ENCODE measurements around the gene NFAM1.

NFAM1 gene

GRCh38 chr22:42366806-42367581 is 65.2 kb downstream of the NFAM1 start:
- Histone ChIP-seq H3K9me2 (replicated peaks; ENCODE audit: control insufficient read depth, low read length) (no peaks in the 10 kb centered on the region), H3K27ac (ENCODE audit: low read depth, low read length) (no peak overlapping the region), H3K4me1 (ENCODE audit: control insufficient read depth, low read length) (peaks cover 16% of the 10 kb centered on the region), H3K9me3 (ENCODE audit: control insufficient read depth, insufficient read depth, low read length) (no peaks in the 10 kb centered on the region), H3K79me2 (ENCODE audit: control insufficient read depth, low read length) (no peaks in the 10 kb centered on the region), H3K4me2 (ENCODE audit: low read length) (no peak overlapping the region), H4K20me1 (ENCODE audit: control insufficient read depth, insufficient read depth, low read depth, low read length) (no peaks in the 10 kb centered on the region), H3K4me3 (ENCODE audit: low read length) (no peak overlapping the region), H3K36me3 (ENCODE audit: control insufficient read depth, low read length) (no peaks in the 10 kb centered on the region), H3F3A (ENCODE audit: control insufficient read depth, insufficient read depth) (no peaks in the 10 kb centered on the region), H3K27me3 (ENCODE audit: control insufficient read depth, low read length) (peaks cover 78% of the 10 kb centered on the region)
- TF ChIP-seq EZH2phosphoT487 (IDR thresholded peaks at IDR 0.05; ENCODE audit: borderline replicate concordance, low read length): no peak
- TF ChIP-seq CTCF (IDR thresholded peaks at IDR 0.05; ENCODE audit: low read depth, low read length, poor library complexity, severe bottlenecking): no peak

GRCh38 chr22:42365942-42366695 is 66.1 kb downstream of the NFAM1 start:
- Histone ChIP-seq H3K27ac (ENCODE audit: low read depth, low read length) (no peak overlapping the region), H3K4me3 (ENCODE audit: low read length) (no peak overlapping the region), H3F3A (ENCODE audit: control insufficient read depth, insufficient read depth) (no peaks in the 10 kb centered on the region), H3K79me2 (ENCODE audit: control insufficient read depth, low read length) (no peaks in the 10 kb centered on the region), H4K20me1 (ENCODE audit: control insufficient read depth, insufficient read depth, low read depth, low read length) (no peaks in the 10 kb centered on the region), H3K36me3 (ENCODE audit: control insufficient read depth, low read length) (no peaks in the 10 kb centered on the region), H3K4me2 (ENCODE audit: low read length) (no peak overlapping the region), H3K9me2 (replicated peaks; ENCODE audit: control insufficient read depth, low read length) (no peaks in the 10 kb centered on the region), H3K9me3 (ENCODE audit: control insufficient read depth, insufficient read depth, low read length) (no peaks in the 10 kb centered on the region), H3K27me3 (ENCODE audit: control insufficient read depth, low read length) (peaks cover 77% of the 10 kb centered on the region), H3K4me1 (ENCODE audit: control insufficient read depth, low read length) (peaks cover 16% of the 10 kb centered on the region)
- TF ChIP-seq CTCF (IDR thresholded peaks at IDR 0.05; ENCODE audit: low read depth, low read length, poor library complexity, severe bottlenecking) (no peak), EZH2phosphoT487 (IDR thresholded peaks at IDR 0.05; ENCODE audit: borderline replicate concordance, low read length) (no peak)

GRCh38 chr22:42365111-42365865 is 66.9 kb downstream of the NFAM1 start:
- Histone ChIP-seq H4K20me1 (ENCODE audit: control insufficient read depth, insufficient read depth, low read depth, low read length) (no peaks in the 10 kb centered on the region), H3K27me3 (ENCODE audit: control insufficient read depth, low read length) (peaks cover 75% of the 10 kb centered on the region), H3K36me3 (ENCODE audit: control insufficient read depth, low read length) (no peaks in the 10 kb centered on the region), H3K9me2 (replicated peaks; ENCODE audit: control insufficient read depth, low read length) (no peaks in the 10 kb centered on the region), H3F3A (ENCODE audit: control insufficient read depth, insufficient read depth) (no peaks in the 10 kb centered on the region), H3K9me3 (ENCODE audit: control insufficient read depth, insufficient read depth, low read length) (no peaks in the 10 kb centered on the region), H3K4me3 (ENCODE audit: low read length) (no peak overlapping the region), H3K4me1 (ENCODE audit: control insufficient read depth, low read length) (peaks cover 16% of the 10 kb centered on the region), H3K4me2 (ENCODE audit: low read length) (no peak overlapping the region), H3K27ac (ENCODE audit: low read depth, low read length) (no peak overlapping the region), H3K79me2 (ENCODE audit: control insufficient read depth, low read length) (no peaks in the 10 kb centered on the region)
- TF ChIP-seq CTCF (IDR thresholded peaks at IDR 0.05; ENCODE audit: low read depth, low read length, poor library complexity, severe bottlenecking) (no peak), EZH2phosphoT487 (IDR thresholded peaks at IDR 0.05; ENCODE audit: borderline replicate concordance, low read length) (no peak)

Measured in DOHH2 (cell line).